B cell (primary cell): Measurements from ENCODE around the gene ERVK3-1. TPM values are rescaled to one million over a fixed set of nuclear protein-coding genes. Genes with fewer than 3 reads are reported as not detected.

Experiments used
- ATAC-seq: fragments of 200-7000 bp; cut with Tn5 transposase; one replicate; pipeline ENCODE4 v1.10.0; 2021; ENCODE audit warnings: low read depth, mild to moderate bottlenecking, moderate number of reproducible peaks, moderate library complexity
- CTCF ChIA-PET: fragments of 350-600 bp; sonication (Branson Sonifier 250); formaldehyde crosslinking; loops from one replicate; lab custom pipeline; 2021; ENCODE audit warnings: antibody characterized with exemption, inconsistent platforms; lab: Charles Lee
- POLR2A ChIA-PET: fragments of 350-600 bp; sonication (Branson Sonifier 250); formaldehyde crosslinking; loops from one replicate; lab custom pipeline; 2021; ENCODE audit warnings: antibody characterized with exemption; lab: Charles Lee
- DNase-seq: peaks from one replicate; pipeline ENCODE4 v3.0.0; 2013
- H2AFZ ChIP-seq: 2 replicates; pipeline ENCODE4 v1.6.1; 2012; ENCODE audit warnings: mild to moderate bottlenecking, low read depth, low read length; ENCODE audit not compliant: insufficient read depth, poor library complexity, severe bottlenecking
- H3K27ac ChIP-seq, 2 donors: 1 replicate in 1 of 2; 2 replicates in 1 of 2; pipeline ENCODE4 v1.5.1; 2012 to 2013; ENCODE audit warnings: low read length in 2 of 2, mild to moderate bottlenecking in 2 of 2, moderate library complexity in 1 of 2
- H3K27me3 ChIP-seq, 4 experiments: fragments of 200-600 bp in 1 of 4; sonication (generic) in 1 of 4; replicated peaks in 1 of 4; 1 replicate in 2 of 4; 2 replicates in 2 of 4; pipeline versions ENCODE4 v1.6.1 to v1.7.0; 2013 to 2016; ENCODE audit warnings: low read length in 3 of 4, mild to moderate bottlenecking in 2 of 4, mixed read lengths in 1 of 4, moderate library complexity in 1 of 4; ENCODE audit not compliant: insufficient read depth in 4 of 4, control insufficient read depth in 3 of 4; ENCODE audit errors: control extremely low read depth in 1 of 4
- H3K36me3 ChIP-seq, 2 experiments: replicated peaks in 1 of 2; 1 replicate in 1 of 2; 2 replicates in 1 of 2; pipeline versions ENCODE4 v1.6.1 to v1.7.1; 2013; ENCODE audit warnings: low read length in 1 of 2; ENCODE audit not compliant: insufficient read depth in 2 of 2, control insufficient read depth in 1 of 2; ENCODE audit errors: control extremely low read depth in 1 of 2, extremely low read depth in 1 of 2
- H3K4me1 ChIP-seq, 2 donors: fragments of 200-600 bp in 1 of 2; sonication (generic) in 1 of 2; 1 replicate in 1 of 2; 2 replicates in 1 of 2; pipeline versions ENCODE4 v1.5.1 to v1.6.1; 2013 to 2017; ENCODE audit warnings: low read length in 2 of 2; ENCODE audit not compliant: control insufficient read depth in 2 of 2, insufficient read depth in 2 of 2
- H3K4me2 ChIP-seq: replicated peaks from 2 replicates; pipeline ENCODE3; 2012; ENCODE audit warnings: mild to moderate bottlenecking, low read depth, low read length; ENCODE audit not compliant: poor library complexity, severe bottlenecking
- H3K4me3 ChIP-seq, 5 experiments: fragments of 200-600 bp in 1 of 5; sonication (generic) in 1 of 5; 1 replicate in 3 of 5; 2 replicates in 2 of 5; pipeline versions ENCODE4 v1.5.1 to v1.7.0; 2011 to 2016; ENCODE audit warnings: low read length in 4 of 5, mild to moderate bottlenecking in 4 of 5, low read depth in 2 of 5, control low read depth in 1 of 5, moderate library complexity in 1 of 5; ENCODE audit not compliant: insufficient read depth in 1 of 5; ENCODE audit errors: control extremely low read depth in 1 of 5, extremely low read depth in 1 of 5
- H3K79me2 ChIP-seq: fragments of 200-600 bp; sonication (generic); one replicate; pipeline ENCODE4 v1.6.0; 2016; ENCODE audit warnings: low read length; ENCODE audit not compliant: control insufficient read depth, insufficient read depth
- H3K9ac ChIP-seq: fragments of 200-600 bp; sonication (generic); 2 replicates; pipeline ENCODE4 v1.6.1; 2017; ENCODE audit warnings: mild to moderate bottlenecking, low read length, moderate library complexity
- H3K9me3 ChIP-seq, 3 donors: one replicate each; pipeline versions ENCODE4 v1.6.1 to v1.7.1; 2013; ENCODE audit warnings: low read length in 2 of 3; ENCODE audit not compliant: control insufficient read depth in 2 of 3, insufficient read depth in 1 of 3; ENCODE audit errors: control extremely low read depth in 1 of 3
- H4K20me1 ChIP-seq: 2 replicates; pipeline ENCODE4 v1.6.0; 2012; ENCODE audit warnings: mild to moderate bottlenecking, low read length; ENCODE audit not compliant: insufficient read depth, control insufficient read depth, poor library complexity, severe bottlenecking
- H3K27ac Mint-ChIP-seq: one replicate; pipeline ENCODE4 v1.8.0; 2021; ENCODE audit warnings: mixed read lengths
- H3K27me3 Mint-ChIP-seq: one replicate; pipeline ENCODE4 v1.8.0; 2021; ENCODE audit warnings: mixed read lengths
- H3K4me1 Mint-ChIP-seq: one replicate; pipeline ENCODE4 v1.8.0; 2021; ENCODE audit warnings: mixed read lengths
- H3K4me3 Mint-ChIP-seq: one replicate; pipeline ENCODE4 v1.8.0; 2021; ENCODE audit warnings: mixed read lengths
- H3K9me3 Mint-ChIP-seq: one replicate; pipeline ENCODE4 v1.8.0; 2022; ENCODE audit warnings: mixed read lengths; ENCODE audit not compliant: insufficient read depth
- CTCF ChIP-seq: fragments of 200-600 bp; IDR thresholded peaks from one replicate; pipeline ENCODE4 v1.8.0; 2022; ENCODE audit warnings: antibody characterized with exemption, mild to moderate bottlenecking
- EZH2 ChIP-seq: IDR thresholded peaks from 2 replicates; pipeline ENCODE4 v1.6.1; 2012; ENCODE audit warnings: borderline replicate concordance, low read depth, mild to moderate bottlenecking, moderate library complexity, low read length; ENCODE audit not compliant: insufficient read depth, poor library complexity, severe bottlenecking
- WGBS: methylation state at CpG from one replicate; pipeline ENCODE4 v1.1.5; 2013; ENCODE audit warnings: missing lambda C conversion rate; ENCODE audit not compliant: insufficient coverage; 5-methylcytosine and 5-hydroxymethylcytosine counted together
- intact Hi-C: fragments of 100-400 bp; cut with micrococcal nuclease; formaldehyde crosslinking; loops from one replicate; pipeline ENCODE4 v1.10.0; 2022
- polyA plus RNA-seq: library from polyadenylated mRNA; depleted of rRNA; stranded (reverse); fragments of >200 nt; gene quantifications from 2 replicates; pipeline ENCODE4 v1.2.3, GENCODE V29; 2012
- total RNA-seq, 2 donors: library from RNA; stranded (reverse); fragments of 120-200 nt in 1 of 2; gene quantifications; 1 replicate in 1 of 2; 2 replicates in 1 of 2; pipeline versions ENCODE4 v1.2.3 to v1.2.4, GENCODE V29; 2013 to 2022

ERVK3-1 gene
- total and polyA plus RNA-seq, 2 donors (not counting 1 experiment from before 2014, with no cell fraction given) = 79.0 to 80.7 TPM

DNA sequence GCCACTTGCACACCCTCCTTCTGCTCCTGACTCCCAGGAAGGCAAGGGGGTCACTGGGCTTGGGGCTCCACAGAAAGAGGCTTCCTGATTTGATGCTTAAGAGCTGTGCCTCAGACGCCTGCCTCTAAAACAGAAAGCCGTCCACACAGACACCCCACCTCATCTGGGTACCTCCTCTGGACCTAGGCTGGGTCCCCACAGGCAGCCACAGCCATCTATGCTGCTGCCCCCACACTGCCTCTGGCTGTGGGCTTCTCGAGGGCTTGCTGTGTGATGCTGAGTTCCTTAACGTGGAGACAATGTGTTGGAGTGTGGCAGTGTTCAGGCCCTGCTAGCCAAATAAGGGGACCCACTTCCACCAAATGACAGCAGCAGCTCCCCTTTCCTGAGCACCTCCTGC is 13.1 kb downstream of the ERVK3-1 start:
- WGBS = 100% methylated on average over 2 of the region's 4 CpGs

DNA sequence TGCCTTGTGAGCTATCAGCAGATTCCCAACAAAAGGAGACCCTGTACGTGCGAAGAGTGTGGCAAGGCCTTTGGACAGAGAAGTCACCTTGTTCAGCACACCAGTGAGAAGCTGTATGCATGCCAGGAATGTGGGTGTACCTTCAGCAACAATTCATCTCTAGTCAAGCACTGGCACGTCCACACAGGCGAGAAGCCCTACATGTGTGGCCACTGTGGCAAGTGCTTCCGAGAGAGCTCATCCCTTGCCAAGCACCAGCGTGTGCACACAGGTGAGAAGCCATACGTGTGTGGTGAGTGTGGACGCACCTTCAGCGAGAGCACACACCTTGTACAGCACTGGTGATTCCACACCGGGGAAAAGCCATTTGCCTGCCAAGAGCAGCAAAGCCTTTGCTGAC is 14.1 kb downstream of the ERVK3-1 start:
- CTCF ChIA-PET = no interaction called here
- TF ChIP-seq CTCF (no peak), EZH2 (no peak)

More for the DNA sequence above, 13.1 kb downstream of the ERVK3-1 start:
- Histone ChIP-seq H3K4me2 (no peak overlapping the region), H3K27ac (no peak overlapping the region), H2AFZ (no peak overlapping the region), H4K20me1 (no peaks in the 10 kb centered on the region), H3K36me3 (peaks cover 1 to 25% of the 10 kb centered on the region in 2 experiments), H3K9ac (no peak overlapping the region), H3K27me3 (no peaks in the 10 kb centered on the region), H3K79me2 (no peaks in the 10 kb centered on the region), H3K4me3 (no peak overlapping the region), H3K4me1 (no peaks in the 10 kb centered on the region), H3K9me3 (peaks cover 0 to 5% (median 0%) of the 10 kb centered on the region in 3 donors)
- Mint-ChIP-seq H3K4me3 (no peak overlapping the region), H3K9me3 (no peaks in the 10 kb centered on the region), H3K27ac (no peak overlapping the region), H3K4me1 (no peaks in the 10 kb centered on the region), H3K27me3 (no peaks in the 10 kb centered on the region)
- DNase-seq = no peak
- no peak for TF ChIP-seq EZH2
- TF ChIP-seq CTCF = no peak
- ChIA-PET POLR2A (no interaction called here), CTCF (no interaction called here)
- intact Hi-C loops = no loop called here
- ATAC-seq = no peak

More for the DNA sequence above, 14.1 kb downstream of the ERVK3-1 start:
- Histone ChIP-seq H3K4me3 (no peak overlapping the region), H4K20me1 (no peaks in the 10 kb centered on the region), H3K27ac (no peak overlapping the region), H3K9ac (no peak overlapping the region), H3K4me1 (no peaks in the 10 kb centered on the region), H2AFZ (no peak overlapping the region), H3K27me3 (no peaks in the 10 kb centered on the region), H3K4me2 (no peak overlapping the region), H3K79me2 (no peaks in the 10 kb centered on the region), H3K9me3 (peaks cover 0 to 5% (median 0%) of the 10 kb centered on the region in 3 donors), H3K36me3 (peaks cover 0 to 16% of the 10 kb centered on the region in 2 experiments)
- Mint-ChIP-seq H3K4me3 (no peak overlapping the region), H3K27ac (no peak overlapping the region), H3K9me3 (no peaks in the 10 kb centered on the region), H3K27me3 (no peaks in the 10 kb centered on the region), H3K4me1 (no peaks in the 10 kb centered on the region)
- ATAC-seq (no peak), DNase-seq (no peak)
- POLR2A ChIA-PET = no interaction called here
- 95% methylated on average over 10 of the region's 10 CpGs for WGBS
- intact Hi-C loops = no loop called here
